Effector CD4-positive, alpha-beta T cell (primary cell): ENCODE data around the gene FBP1.

Experiments
- DNase-seq: peaks from one replicate; pipeline ENCODE4 v3.0.0-alpha.2; 2020

FBP1 gene

DNA sequence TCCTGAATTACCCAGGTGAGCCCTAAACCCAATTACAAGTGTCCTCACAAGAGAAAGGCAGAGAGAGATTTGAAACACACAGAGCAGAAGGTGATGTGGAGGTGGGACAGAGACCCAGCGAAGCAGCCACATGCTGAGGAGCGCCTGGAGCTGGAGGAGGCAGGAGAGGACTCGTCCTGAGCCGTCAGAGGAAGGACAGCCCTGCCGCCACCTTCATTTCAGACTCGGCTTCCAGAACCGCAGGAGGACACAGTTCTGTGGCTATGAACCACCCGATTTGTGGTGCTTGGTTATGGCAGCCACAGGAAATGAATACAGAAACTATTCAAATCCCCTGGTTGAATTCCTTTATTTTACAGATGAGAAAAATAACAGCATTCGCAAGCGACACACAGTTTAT lies 16.4 kb upstream of the FBP1 start:
- no peak for DNase-seq

DNA sequence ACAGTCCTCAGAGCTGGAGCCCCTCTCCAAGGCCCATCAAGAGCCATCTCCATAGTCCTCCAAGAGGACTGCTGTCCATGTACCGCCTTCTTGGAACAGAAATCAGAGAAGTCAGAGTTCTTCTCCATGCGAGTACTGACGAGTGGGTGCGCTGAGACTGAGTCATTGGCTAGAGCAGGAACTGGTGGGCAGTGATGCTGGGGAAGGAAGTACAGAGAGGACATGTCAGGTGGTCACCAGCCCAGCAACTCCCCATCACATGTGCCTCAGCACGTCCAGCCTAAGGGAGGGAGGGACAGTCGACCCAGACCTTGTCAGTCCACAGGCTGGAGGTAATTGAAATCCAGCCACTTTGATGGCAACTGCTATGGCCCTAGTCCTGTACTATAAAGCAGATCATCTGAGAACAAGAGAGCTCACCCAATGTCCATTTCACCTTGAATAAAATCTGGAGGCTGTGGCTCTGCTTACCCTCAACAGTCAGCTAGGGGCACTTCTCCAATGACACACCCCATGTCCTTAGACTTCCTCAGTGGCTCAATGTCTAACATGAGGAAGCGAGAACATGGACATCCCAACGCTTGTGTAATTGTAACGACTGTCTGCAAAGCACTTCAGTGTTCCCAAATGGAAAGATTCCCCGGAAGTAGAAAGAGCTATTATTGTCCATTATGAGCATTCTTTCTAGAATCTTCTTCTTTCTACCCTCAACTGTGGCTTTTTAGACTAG lies 15.0 kb upstream of the FBP1 start:
- DNase-seq = no peak

DNA sequence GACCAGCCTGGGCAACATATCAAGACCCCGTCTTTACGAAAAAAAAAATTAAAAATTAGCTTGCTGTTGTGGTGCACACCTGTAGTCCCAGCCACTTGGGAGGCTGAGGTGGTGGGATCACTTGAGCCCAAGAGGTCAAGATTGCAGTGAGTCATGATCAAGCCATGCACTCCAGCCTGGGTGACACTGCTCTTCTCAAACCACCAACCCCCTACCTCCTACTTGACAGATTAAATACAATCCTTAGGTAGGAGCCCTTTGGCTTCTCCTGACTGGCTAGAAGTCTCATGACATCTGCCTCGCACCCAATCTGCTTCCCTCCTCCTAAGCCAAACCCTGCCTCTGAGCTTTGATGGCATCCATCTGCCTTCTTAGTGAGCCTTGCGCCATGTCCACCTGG lies 11.6 kb upstream of the FBP1 start:
- DNase-seq = no peak

DNA sequence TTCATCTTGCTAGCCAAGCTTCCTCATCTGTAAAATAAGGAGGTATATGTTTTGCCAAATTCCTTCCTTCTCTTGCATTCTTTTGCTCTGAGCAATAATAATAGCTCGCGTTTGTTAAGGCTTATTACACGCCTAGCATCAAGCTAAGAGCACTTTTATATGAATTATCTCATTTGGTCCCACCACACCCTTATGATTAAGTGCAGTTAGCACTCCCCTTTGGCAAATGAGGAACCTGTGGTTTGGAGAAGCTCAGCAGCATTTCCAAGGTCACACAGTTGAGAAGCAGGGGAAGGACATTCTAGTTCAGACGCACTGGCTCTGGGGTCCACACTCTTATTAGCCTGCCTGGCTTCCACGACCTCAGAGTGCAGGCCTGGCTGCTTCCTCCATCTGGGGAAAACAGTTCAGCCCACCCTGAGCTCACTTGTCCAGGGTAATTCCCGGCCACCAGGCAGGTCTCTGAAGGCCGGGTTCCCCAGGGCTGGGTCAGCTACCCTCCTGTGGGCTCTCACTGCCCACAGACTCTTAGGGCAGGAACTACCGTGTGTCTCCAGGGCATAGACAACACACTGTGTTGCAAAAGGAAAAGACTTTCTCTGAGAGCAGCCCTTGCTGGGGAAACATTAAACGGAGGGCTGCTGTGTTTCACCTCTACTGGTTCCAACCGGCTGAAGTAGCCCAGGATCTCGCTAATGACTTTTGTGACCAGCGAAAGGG lies 9.9 kb upstream of the FBP1 start:
- DNase-seq = no peak

DNA sequence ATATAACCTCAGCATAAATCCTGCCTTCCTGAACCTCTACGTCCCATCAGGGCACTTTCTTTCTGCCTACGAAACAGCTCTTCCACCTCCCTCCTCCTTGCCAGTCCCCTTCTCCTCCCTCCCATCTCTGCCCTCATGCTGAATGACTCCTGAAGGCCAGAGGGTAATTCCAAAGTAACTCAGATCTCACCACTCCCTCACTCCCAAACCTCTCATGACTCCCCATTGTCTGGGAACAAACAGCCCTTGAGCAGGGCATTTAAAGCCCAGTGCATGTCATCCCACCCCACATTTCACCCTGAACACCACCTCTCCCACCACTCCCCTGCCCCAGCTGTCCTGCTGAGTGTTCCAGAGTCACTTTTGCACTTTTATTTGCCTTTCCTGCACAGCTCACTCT lies 8.9 kb upstream of the FBP1 start:
- DNase-seq = no peak

DNA sequence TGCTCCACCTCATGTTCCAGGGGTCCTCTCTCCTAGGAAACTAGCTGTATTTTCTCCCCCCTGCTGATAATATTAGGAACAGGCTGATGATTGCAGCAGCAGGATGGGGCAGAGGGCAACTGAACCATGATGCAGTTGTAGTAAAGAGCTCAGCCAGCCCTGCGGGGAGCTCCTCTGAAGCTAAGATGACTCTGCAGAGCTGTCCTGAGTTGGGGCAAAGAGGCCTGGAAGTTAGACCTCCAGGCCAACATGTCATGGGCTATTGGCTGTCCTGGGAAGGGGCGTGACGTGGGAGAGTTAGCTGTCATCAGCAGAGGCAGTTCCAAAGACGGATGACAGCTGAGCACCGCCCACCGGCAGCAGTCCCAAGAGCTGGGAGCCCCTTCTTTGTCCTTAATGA lies 6.6 kb upstream of the FBP1 start:
- DNase-seq = no peak

DNA sequence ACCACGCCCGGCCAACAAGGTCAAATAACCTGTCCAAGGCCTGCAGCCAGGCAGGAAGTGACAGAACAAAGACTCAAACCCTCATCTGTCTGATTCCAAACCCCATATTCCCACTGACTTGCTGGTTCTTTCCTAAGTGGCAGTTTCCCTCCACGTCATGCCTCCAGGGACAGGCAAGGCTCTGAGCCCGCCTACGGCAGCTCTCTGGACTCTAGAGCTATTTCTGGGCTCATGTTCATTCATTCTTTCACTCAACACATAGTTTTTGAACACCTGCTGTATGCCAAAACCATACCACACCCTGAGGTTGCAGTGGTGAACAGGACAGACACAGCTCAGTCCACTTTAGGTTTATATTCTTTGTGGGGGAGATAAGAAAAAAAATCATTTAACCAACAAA lies 5.2 kb upstream of the FBP1 start:
- no peak for DNase-seq

DNA sequence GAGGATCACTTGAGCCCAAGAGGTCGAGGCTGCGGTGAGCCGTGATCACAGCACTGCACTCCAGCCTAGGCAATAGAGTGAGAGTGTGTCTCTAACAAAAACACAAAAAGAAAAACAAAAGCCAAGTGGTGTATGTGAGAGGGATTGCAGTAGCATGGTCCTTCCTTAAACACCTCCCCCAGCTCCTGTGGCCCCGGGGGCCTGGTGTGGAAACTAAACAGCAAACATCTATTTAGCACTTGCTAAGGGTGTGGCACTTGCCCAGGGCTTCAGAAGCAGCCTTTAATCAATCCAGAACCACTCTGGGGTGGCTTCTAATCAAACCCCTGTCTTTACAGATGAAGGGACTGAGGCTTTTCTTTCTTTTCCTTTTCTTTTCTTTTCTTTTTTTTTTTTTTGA lies 4.4 kb upstream of the FBP1 start:
- no peak for DNase-seq

DNA sequence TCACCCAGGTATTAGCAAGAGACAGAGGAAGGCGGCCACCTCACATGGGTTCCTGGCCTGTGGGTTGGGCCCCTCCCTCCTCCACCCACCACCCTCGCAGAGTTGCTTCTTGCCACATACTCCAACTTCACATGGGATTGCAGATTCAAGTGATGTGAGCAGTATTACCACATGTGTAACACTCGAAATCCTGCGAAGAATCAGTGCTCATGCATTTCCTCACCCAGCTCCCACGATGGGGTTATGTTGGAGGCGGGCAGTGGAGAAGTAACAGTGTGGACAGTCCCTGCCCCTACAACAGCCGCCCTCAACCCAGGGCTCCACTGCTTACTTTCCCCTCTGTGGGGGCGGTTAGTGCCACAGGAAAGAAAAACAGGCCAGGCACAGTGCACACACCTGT lies 3.9 kb upstream of the FBP1 start:
- DNase-seq = no peak

DNA sequence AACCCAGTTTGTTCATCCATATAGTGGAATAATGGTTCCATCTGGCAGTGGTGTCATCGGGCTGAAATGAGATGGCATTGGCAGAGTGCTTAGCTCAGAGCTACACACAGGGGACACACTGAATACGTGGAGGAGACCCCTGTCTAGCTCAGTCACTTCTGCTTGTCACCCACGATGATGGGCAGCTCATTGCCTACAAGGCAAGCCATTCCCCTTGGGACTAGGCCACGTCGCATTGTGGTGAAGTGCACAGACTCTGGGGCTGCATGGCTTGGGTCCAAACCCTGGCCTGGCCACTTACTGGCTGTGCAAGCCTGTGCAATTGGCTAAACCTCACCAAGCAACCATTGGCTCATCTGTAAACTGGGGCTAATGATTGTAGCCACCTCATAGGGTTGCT lies 3.2 kb upstream of the FBP1 start:
- no peak for DNase-seq

DNA sequence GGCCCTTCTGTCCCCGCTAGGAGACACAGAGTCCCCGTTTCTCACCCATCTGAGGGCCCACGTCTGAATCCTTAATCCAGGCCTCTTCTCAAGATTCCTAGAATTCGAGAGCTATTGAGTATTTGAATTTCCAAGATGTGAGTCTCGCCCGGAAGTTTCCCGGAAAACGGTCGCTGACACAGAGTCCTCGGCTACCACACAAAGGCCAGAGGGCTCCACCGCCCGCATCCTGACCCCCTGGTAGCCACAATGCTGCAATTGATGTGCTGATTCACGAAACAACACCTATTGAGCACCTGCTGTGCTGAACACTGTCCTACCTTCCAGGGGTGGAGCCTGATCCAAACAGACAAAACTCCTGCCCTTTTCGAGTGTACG lies 670 bp upstream of the FBP1 start:
- no peak for DNase-seq

DNA sequence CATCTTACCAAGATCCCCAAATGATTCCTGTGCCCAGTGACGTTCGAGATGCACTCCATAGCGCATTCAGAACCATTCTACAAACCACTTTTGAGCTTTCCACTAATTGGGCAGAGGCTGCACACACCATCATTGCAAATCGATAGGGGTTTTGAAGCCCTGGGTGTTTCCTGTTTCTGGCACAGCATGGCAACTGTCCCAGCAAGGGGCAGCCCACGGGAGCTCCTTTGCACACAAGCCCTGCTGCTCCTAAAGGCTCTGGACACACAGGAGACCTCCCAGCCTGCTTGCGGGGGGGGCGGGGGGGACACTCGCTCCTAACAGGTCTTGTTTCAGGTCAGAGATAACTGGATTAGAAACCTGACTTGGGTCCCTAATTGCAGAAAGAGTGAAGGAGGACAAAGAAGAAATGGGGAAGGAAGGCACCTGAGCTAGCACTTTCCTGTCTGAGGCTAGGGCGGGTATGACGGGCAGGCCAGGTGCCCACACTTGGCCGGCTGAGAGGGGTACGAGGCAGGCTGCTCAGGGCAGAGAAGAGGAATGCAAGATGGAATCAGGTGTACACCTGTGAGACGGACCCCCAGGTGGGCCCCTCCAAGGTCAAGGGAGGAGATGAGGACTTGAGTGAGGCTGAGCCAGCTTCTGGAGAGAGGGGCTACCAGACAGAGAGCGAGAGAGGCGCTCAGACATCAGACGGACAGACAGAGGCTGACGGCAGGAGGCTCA lies 820 bp downstream of the FBP1 start:
- DNase-seq = no peak

DNA sequence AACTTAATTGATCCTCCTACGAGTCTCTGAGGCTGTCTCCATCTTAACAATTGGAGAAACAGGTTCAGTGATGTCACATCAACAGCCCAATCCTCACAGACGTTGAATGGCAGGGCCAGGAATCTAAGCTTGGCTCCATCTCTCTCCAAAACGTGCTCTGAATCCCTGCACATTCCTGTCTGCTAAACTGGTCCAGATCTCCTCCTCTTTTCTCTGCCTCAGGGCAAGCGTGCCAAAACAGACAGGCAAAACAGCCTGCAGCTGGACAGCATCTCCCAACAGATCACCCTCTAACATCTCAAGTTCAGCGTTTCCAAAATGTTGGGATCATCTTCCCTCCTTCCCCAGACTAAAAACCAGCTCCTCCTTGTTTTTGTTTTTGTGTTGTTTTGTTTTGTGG lies 6.6 kb downstream of the FBP1 start:
- no peak for DNase-seq

DNA sequence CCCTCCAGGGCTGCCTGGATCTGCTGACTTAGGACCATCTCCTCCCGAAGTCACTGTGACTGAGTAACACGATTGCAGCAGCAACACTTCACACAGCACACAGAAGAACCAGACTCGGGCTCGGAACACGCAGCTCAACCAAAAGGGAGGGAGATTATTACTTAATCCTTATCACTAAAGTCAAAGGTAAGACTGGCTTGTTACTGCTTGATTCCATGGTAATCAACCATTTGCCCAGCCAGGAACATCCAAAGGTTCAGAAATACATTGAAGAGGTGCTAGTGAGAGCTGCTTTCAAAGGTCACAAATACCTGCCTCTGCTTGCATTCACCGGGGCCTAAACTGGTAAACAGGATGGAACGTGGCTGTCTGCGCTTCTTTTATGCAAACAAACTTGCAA lies 7.7 kb downstream of the FBP1 start:
- DNase-seq = no peak

DNA sequence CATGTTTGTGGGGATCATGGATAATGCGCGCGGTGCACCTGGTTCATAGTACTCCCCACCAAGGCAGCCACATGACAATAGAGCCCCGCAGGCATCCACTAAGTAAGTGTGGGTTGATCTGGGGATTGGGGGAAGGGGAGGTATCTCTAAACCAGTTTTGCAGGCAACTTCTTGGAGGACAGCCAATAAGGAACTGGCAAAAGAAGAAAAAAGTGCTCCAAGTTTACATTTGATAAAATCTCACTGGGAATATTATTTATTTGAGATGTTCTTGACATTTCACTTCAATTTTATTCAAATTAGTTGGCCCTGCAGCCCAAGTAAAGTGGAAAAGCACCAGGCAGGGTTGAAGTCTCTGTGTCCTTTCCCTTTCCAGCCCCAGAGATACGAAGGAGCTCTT lies 8.5 kb downstream of the FBP1 start:
- DNase-seq = no peak

DNA sequence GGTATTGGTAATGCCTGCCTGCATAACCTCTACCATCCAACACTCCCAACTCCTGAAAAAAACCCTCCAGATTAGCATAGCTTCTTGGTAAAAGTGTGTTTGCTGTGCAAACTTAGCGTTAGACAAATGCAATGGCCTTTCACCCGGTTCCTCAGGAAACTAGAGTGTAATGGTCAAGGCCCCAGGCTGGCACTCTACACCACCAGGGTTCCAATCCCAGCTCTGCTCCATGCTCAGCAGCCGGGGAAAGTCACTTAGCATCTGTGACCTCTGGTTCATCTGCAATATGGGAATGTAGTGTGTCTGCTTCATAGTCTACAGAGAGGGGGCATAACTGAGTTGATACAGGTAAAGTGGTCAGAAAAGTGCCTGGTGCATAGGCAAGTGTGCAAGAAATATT lies 9.0 kb downstream of the FBP1 start:
- no peak for DNase-seq

DNA sequence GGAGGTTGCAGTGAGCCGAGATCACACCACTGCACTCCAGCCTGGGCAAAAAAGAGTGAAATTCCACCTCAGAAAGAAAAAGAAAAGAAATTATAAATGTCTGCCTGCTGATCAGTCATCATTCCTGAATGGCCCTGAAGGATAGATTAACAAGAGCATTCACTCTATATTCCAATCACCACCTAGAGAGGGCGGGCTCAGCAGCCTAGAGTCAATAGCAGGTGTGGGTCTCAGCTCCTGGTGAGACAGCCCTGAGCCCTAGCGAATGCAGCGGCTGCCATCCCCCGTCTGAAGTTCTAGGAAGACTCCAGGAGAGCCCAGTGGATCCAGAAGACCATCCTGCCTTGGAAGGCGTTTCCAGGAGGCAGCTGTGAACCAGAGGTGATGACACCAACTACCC lies 12.0 kb downstream of the FBP1 start:
- DNase-seq = no peak

DNA sequence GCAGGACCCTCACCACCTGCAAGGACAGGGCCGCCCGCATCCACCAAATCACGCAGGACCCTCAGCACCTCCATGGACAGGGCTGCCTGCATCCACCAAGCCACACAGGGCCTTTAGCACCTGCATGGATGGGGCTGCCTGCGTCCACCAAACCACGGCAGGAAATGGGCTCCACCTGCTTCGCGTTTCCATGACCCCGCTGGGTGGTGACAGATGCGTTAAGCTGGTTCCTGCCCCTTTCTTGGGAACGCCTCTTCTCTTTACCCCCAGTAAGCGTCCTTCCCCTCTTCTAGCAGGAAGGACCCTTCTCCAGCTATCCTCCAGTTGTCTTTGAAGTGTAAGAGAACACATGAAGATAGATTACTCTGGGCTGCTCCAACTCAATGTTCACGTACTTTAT lies 13.5 kb downstream of the FBP1 start:
- DNase-seq = no peak

DNA sequence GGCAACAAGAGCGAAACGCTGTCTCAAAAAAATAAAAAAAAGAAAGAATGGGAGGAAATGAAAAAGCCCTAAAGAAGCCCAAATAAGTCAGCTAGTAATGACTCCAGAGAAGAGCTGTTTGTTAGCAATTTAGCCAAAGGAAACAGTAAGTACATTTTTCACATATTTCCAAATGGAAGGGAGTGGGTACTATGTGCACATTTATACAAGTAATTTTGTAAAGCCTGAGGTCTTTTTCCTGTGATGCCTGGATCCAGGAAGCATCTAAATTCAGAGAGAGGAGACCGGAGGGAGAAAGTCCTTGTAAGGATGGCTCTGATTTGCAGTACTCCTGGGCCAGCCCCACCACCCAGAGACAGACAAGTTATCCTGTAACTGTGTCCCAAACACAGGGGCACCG lies 14.7 kb downstream of the FBP1 start:
- no peak for DNase-seq

DNA sequence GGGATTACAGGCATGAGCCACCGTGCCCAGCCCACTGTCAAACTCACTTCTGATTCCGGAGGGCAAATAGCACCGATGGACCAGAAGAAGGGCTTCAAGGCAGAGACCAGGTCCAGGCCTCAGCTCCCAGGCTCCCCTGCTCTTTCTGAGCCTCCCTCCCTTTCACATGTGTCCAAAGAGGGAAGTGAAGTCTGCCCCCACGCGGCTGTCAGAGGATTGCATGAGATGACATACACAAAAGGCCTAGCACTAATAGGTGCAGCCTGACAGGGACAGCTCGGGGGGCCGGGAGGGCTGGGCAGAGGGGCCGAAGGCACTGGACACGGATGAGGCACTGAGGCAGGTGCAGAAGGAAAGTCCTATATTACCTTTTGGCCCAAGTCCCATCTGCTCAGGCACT lies 16.1 kb downstream of the FBP1 start:
- no peak for DNase-seq

DNA sequence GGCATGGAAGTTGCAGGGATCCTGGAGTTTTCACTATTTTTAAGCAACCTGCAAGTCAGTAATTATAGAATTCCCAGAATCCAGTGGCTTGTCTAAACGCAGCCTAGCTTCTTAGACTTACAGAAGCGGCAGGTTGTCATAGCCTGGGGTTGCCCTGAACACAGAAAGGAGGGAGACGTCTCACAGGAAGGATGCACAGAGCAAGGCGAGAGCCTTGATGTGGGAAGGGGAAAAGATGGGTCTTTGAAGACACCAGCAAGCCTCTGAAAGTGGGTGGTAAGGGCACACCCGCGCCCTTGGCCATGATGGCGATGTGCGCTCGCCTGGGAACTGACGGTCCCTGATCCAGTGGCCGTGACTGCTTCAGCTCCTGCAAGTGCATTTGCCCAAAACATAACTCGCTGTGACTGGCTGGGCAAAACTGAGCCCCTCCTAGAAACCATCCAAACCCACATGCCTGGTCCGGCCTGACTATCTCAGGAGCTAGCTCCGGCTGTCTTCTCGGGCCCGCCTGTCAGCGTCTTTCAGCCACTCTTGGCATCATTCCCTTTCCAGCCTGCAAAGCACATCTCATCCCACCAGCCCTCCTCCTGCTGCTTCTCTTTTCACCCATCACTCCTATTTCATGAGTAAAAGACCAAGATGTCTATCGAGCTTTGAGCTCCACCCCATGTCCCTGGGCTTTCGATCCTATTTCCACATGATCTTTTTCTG lies 17.1 kb downstream of the FBP1 start:
- no peak for DNase-seq

DNA sequence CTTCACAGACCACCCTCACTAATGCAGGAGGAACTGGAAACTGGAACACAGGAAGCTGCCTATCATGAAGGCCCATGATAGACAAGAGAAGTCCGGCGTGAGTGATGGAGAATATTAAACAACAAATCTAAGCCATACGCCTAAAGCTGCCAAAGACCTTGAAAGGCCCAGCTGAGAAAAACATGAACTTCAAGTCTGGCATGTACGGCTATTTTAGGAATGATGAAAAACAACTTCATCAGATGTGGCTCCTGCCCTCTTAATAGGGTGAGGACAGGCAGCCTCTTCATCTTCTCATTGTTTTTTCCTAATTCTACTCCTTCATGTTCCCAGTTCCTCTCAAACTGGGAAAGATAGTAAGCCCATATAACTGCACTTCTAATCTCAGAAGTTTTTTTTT lies 20.3 kb downstream of the FBP1 start:
- DNase-seq = no peak

DNA sequence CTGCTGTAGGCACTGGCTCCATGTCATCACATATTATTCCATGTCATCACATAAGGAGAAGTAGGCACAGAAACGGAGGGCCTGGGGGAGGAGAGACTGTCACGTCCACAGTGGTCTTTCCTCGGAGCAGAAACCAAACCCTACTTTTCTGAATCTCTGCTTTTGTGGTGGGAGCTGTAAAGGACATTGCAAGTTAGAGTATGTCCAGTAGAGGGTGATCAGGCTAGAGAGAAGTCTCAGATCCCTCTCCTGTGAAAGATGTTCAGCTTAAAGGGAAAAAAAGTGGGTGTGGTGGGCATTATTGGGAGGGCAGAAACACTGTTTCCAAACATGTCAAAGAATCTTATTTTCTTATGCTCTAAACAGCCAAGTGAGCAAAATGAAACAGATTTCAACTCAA lies 26.3 kb downstream of the FBP1 start:
- no peak for DNase-seq

DNA sequence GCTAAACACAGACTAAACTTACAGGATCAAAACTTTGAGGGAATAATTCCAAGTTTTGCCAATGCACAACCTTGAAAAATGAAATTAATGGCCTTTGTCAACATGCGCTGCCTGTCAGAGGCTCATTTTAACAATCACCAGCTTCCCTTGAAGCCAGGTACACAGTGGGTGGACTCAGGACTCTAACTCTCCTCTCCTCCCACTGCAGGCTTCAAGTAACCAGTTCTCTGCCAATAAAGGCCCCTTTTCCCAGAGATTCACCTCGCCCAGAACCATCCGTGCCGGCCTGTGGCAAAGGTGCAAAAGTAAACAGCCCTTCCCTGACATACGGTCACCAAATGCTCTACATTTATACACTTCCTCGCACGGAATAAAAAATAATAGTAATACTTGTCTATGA lies 27.2 kb downstream of the FBP1 start:
- DNase-seq = no peak
